ENCODE data around the gene SGMS1. TPM values are rescaled to one million over a fixed set of nuclear protein-coding genes. Genes with fewer than 3 reads are reported as not detected.

SGMS1 gene
- total RNA-seq, 4 donors from 2014 or later, result 107 to 234 (median 134) TPM

GRCh38 chr10:50415292-50415691 lies 208.5 kb downstream of the SGMS1 start:
- no peak for DNase-seq (ENCODE audit: low spot score in 2 of 2)
- Histone ChIP-seq H3K4me3 (no peak overlapping the region), H3K4me1 (peaks cover 0 to 61% (median 13%) of the 10 kb centered on the region in 4 donors), H3K36me3 (no peaks in the 10 kb centered on the region), H3K27me3 (no peaks in the 10 kb centered on the region), H3K27ac (no peak overlapping the region), H3K9me3 (no peaks in the 10 kb centered on the region)
- 94 to 95% methylated on average over 3 of the region's 3 CpGs for WGBS, 2 donors
- TF ChIP-seq POLR2A (IDR thresholded peaks at IDR 0.05) (no peak), EP300 (IDR thresholded peaks at IDR 0.05) (no peak), CTCF (IDR thresholded peaks at IDR 0.05) (no peak)

- H3K4me1 ChIP-seq, result peaks cover 0 to 40% (median 7%) of the 10 kb centered on the region in 4 donors
- peaks cover 0 to 8% (median 0%) of the 10 kb centered on the region in 3 donors for H3K36me3 ChIP-seq
- no peaks in the 10 kb centered on the region for H3K27me3 ChIP-seq
- no peak for DNase-seq (ENCODE audit: low spot score in 2 of 2)
- no peak overlapping the region for H3K27ac ChIP-seq
- no peak for TF ChIP-seq POLR2A (IDR thresholded peaks at IDR 0.05)
- 61 to 62% methylated on average over 6 of the region's 6 CpGs for WGBS, 2 donors
- peaks cover 0 to 7% (median 3%) of the 10 kb centered on the region in 4 donors for H3K9me3 ChIP-seq
- H3K4me3 ChIP-seq, result no peak overlapping the region
These were observed 213.5 kb downstream of the SGMS1 start for GRCh38 chr10:50410066-50410811.

- no peak overlapping the region for H3K27ac ChIP-seq
- TF ChIP-seq POLR2A (IDR thresholded peaks at IDR 0.05) (no peak), EP300 (IDR thresholded peaks at IDR 0.05) (no peak), CTCF (IDR thresholded peaks at IDR 0.05) (no peak)
- no peak for DNase-seq (ENCODE audit: low spot score in 2 of 2)
- H3K27me3 ChIP-seq, result no peaks in the 10 kb centered on the region
- peaks cover 0 to 8% (median 0%) of the 10 kb centered on the region in 3 donors for H3K36me3 ChIP-seq
- peaks cover 0 to 33% (median 5%) of the 10 kb centered on the region in 4 donors for H3K4me1 ChIP-seq
- whole genome bisulfite sequencing, 2 donors, result 88 to 89% methylated on average over 7 of the region's 7 CpGs
- H3K9me3 ChIP-seq, result peaks cover 0 to 7% (median 3%) of the 10 kb centered on the region in 4 donors
- no peak overlapping the region for H3K4me3 ChIP-seq
These were observed 216.5 kb downstream of the SGMS1 start for GRCh38 chr10:50407076-50407801.

GRCh38 chr10:50406457-50407070 lies 217.2 kb downstream of the SGMS1 start:
- Histone ChIP-seq H3K4me3 (no peak overlapping the region), H3K4me1 (peaks cover 0 to 26% (median 3%) of the 10 kb centered on the region in 4 donors), H3K27ac (no peak overlapping the region), H3K27me3 (no peaks in the 10 kb centered on the region), H3K9me3 (peaks cover 0 to 7% (median 3%) of the 10 kb centered on the region in 4 donors), H3K36me3 (peaks cover 0 to 8% (median 0%) of the 10 kb centered on the region in 3 donors)
- WGBS, 2 donors, result 92 to 97% methylated on average over 2 of the region's 2 CpGs
- no peak for DNase-seq (ENCODE audit: low spot score in 2 of 2)
- TF ChIP-seq CTCF (IDR thresholded peaks at IDR 0.05), result no peak
- no peak for TF ChIP-seq EP300 (IDR thresholded peaks at IDR 0.05)
- TF ChIP-seq POLR2A (IDR thresholded peaks at IDR 0.05), result no peak

- Histone ChIP-seq H3K4me1 (peaks cover 0 to 22% (median 3%) of the 10 kb centered on the region in 4 donors), H3K27ac (no peak overlapping the region), H3K36me3 (peaks cover 0 to 8% (median 0%) of the 10 kb centered on the region in 3 donors), H3K27me3 (no peaks in the 10 kb centered on the region), H3K9me3 (peaks cover 0 to 7% (median 3%) of the 10 kb centered on the region in 4 donors), H3K4me3 (no peak overlapping the region)
- TF ChIP-seq POLR2A (IDR thresholded peaks at IDR 0.05), result no peak
- TF ChIP-seq CTCF (IDR thresholded peaks at IDR 0.05), result no peak
- TF ChIP-seq EP300 (IDR thresholded peaks at IDR 0.05), result no peak
- no peak for DNase-seq (ENCODE audit: low spot score in 2 of 2)
These were observed 218.0 kb downstream of the SGMS1 start for GRCh38 chr10:50405723-50406122.
